ENCODE measurements around the gene AGPAT1.

AGPAT1 gene

GRCh38 chr6:32192608-32193039 lies 16.7 kb upstream of the AGPAT1 start, which contains the start of gene GPSM3:
Gene GPSM3, minus strand, starts transcription at chr6:32192643. Its CDS starts 130 bp downstream, at chr6:32192513.
- no peak for TF ChIP-seq GATA3 (IDR thresholded peaks at IDR 0.05; ENCODE audit: low read depth, low read length)
- no peak for TF ChIP-seq GATA2 (IDR thresholded peaks at IDR 0.05; ENCODE audit: low read depth, low read length)

- TF ChIP-seq GATA2 (IDR thresholded peaks at IDR 0.05; ENCODE audit: low read depth, low read length) (no peak), GATA3 (IDR thresholded peaks at IDR 0.05; ENCODE audit: low read depth, low read length) (no peak)
Observed at GRCh38 chr6:32191696-32192607, 16.1 kb upstream of the AGPAT1 start.

GRCh38 chr6:32190911-32191677 lies 15.2 kb upstream of the AGPAT1 start:
- TF ChIP-seq GATA2 (IDR thresholded peaks at IDR 0.05; ENCODE audit: low read depth, low read length), result no peak
- TF ChIP-seq GATA3 (IDR thresholded peaks at IDR 0.05; ENCODE audit: low read depth, low read length), result no peak

GRCh38 chr6:32190054-32190851 lies 14.4 kb upstream of the AGPAT1 start, which contains the start of gene PBX2:
Gene PBX2, minus strand, starts transcription at chr6:32190202. Its CDS starts 287 bp downstream, at chr6:32189915.
- no peak for TF ChIP-seq GATA2 (IDR thresholded peaks at IDR 0.05; ENCODE audit: low read depth, low read length)
- TF ChIP-seq GATA3 (IDR thresholded peaks at IDR 0.05; ENCODE audit: low read depth, low read length), result no peak

GRCh38 chr6:32189742-32190053 lies 13.8 kb upstream of the AGPAT1 start:
- no peak for TF ChIP-seq GATA2 (IDR thresholded peaks at IDR 0.05; ENCODE audit: low read depth, low read length)
- TF ChIP-seq GATA3 (IDR thresholded peaks at IDR 0.05; ENCODE audit: low read depth, low read length), result no peak

- TF ChIP-seq GATA2 (IDR thresholded peaks at IDR 0.05; ENCODE audit: low read depth, low read length), result no peak
Observed at GRCh38 chr6:32189069-32189741, 13.3 kb upstream of the AGPAT1 start.

GRCh38 chr6:32188381-32189068 lies 12.6 kb upstream of the AGPAT1 start:
- TF ChIP-seq GATA3 (IDR thresholded peaks at IDR 0.05; ENCODE audit: low read depth, low read length) (no peak), GATA2 (IDR thresholded peaks at IDR 0.05; ENCODE audit: low read depth, low read length) (no peak)

GRCh38 chr6:32187009-32187709 lies 11.3 kb upstream of the AGPAT1 start:
- TF ChIP-seq GATA3 (IDR thresholded peaks at IDR 0.05; ENCODE audit: low read depth, low read length) (no peak), GATA2 (IDR thresholded peaks at IDR 0.05; ENCODE audit: low read depth, low read length) (no peak)

GRCh38 chr6:32184084-32184640 lies 8.3 kb upstream of the AGPAT1 start, which contains the start of gene AGER:
Gene AGER, minus strand, starts transcription at chr6:32184253. Its CDS starts 31 bp downstream, at chr6:32184222.
- no peak for TF ChIP-seq GATA2 (IDR thresholded peaks at IDR 0.05; ENCODE audit: low read depth, low read length)

GRCh38 chr6:32183483-32184083 lies 7.7 kb upstream of the AGPAT1 start:
- TF ChIP-seq GATA3 (IDR thresholded peaks at IDR 0.05; ENCODE audit: low read depth, low read length), result no peak
- no peak for TF ChIP-seq GATA2 (IDR thresholded peaks at IDR 0.05; ENCODE audit: low read depth, low read length)

- TF ChIP-seq GATA3 (IDR thresholded peaks at IDR 0.05; ENCODE audit: low read depth, low read length) (no peak), GATA2 (IDR thresholded peaks at IDR 0.05; ENCODE audit: low read depth, low read length) (no peak)
Observed at GRCh38 chr6:32183030-32183429, 7.1 kb upstream of the AGPAT1 start.

- no peak for TF ChIP-seq GATA2 (IDR thresholded peaks at IDR 0.05; ENCODE audit: low read depth, low read length)
- TF ChIP-seq GATA3 (IDR thresholded peaks at IDR 0.05; ENCODE audit: low read depth, low read length), result no peak
Observed at GRCh38 chr6:32182555-32182981, 6.7 kb upstream of the AGPAT1 start.

Measured in SH-SY5Y (cell line).